ENCODE results near the gene TMEM218.

The TMEM218 gene

GRCh38 chr11:125081098-125081798, 30.2 kb downstream of the TMEM218 start:
- DNase-seq, result no peak
- intact Hi-C loops (cut with DNase I), result no loop called here

GRCh38 chr11:125080531-125080911, 30.9 kb downstream of the TMEM218 start:
- no peak for DNase-seq
- intact Hi-C loops (cut with DNase I), result no loop called here

- intact Hi-C loops (cut with DNase I), result no loop called here
- no peak for DNase-seq
These were observed 31.4 kb downstream of the TMEM218 start for GRCh38 chr11:125079878-125080530.

- intact Hi-C loops (cut with DNase I), result no loop called here
- DNase-seq, result no peak
These were observed 32.1 kb downstream of the TMEM218 start for GRCh38 chr11:125079151-125079877.

GRCh38 chr11:125078516-125079140, 32.8 kb downstream of the TMEM218 start:
- intact Hi-C loops (cut with DNase I), result no loop called here
- DNase-seq, result no peak

GRCh38 chr11:125078016-125078415, 33.4 kb downstream of the TMEM218 start:
- intact Hi-C loops (cut with DNase I), result no loop called here
- no peak for DNase-seq

- no peak for DNase-seq
- intact Hi-C loops (cut with DNase I), result no loop called here
These were observed 35.0 kb downstream of the TMEM218 start for GRCh38 chr11:125076378-125076945.

GRCh38 chr11:125075900-125076317, 35.5 kb downstream of the TMEM218 start:
- DNase-seq, result no peak
- intact Hi-C loops (cut with DNase I), result no loop called here

GRCh38 chr11:125075242-125075625, 36.2 kb downstream of the TMEM218 start:
- peak in 1 of 42 donors; percentile 33 for DNase-seq
- intact Hi-C loops (cut with DNase I), result no loop called here

GRCh38 chr11:125074511-125075241, 36.8 kb downstream of the TMEM218 start:
- peak in 1 of 42 donors; percentile 28 for DNase-seq
- intact Hi-C loops (cut with DNase I), result no loop called here

GRCh38 chr11:125073616-125074483, 37.6 kb downstream of the TMEM218 start:
- peak in 1 of 42 donors; percentile 25 for DNase-seq
- intact Hi-C loops (cut with DNase I), result no loop called here

- intact Hi-C loops (cut with DNase I), result no loop called here
- DNase-seq, result peak in 1 of 42 donors; percentile 34
These were observed 38.4 kb downstream of the TMEM218 start for GRCh38 chr11:125072961-125073590.

- peak in 24 of 42 donors; percentile 14 to 63 (median 40) for DNase-seq
- intact Hi-C loops (cut with DNase I), result no loop called here
These were observed 39.0 kb downstream of the TMEM218 start for GRCh38 chr11:125072218-125072960.

GRCh38 chr11:125071846-125072217, 39.6 kb downstream of the TMEM218 start:
- DNase-seq, result no peak
- intact Hi-C loops (cut with DNase I), result no loop called here

- peak in 2 of 42 donors; percentile 34 to 39 for DNase-seq
- intact Hi-C loops (cut with DNase I), result no loop called here
These were observed 40.0 kb downstream of the TMEM218 start for GRCh38 chr11:125071435-125071834.

- intact Hi-C loops (cut with DNase I), result no loop called here
- DNase-seq, result peak in 28 of 42 donors; percentile 18 to 67 (median 46)
These were observed 40.6 kb downstream of the TMEM218 start for GRCh38 chr11:125070699-125071254.
